Astrocyte (in vitro differentiated cells and primary cell): ENCODE measurements around the gene PHOSPHO2. TPM values are rescaled to one million over a fixed set of nuclear protein-coding genes. Genes with fewer than 3 reads are reported as not detected.
A peak's percentile ranks its signal among the peaks of the same experiment; 100 is the strongest.

Source experiments
- DNase-seq: peaks from one replicate; pipeline ENCODE4 v3.0.0-alpha.2; 2010; ENCODE audit warnings: low read depth
- FAIRE-seq: peaks from 2 replicates; lab custom pipeline; 2011; peaks lifted over from hg19 to GRCh38; lab: Jason Lieb, UNC
- H2AFZ ChIP-seq: 2 replicates; pipeline ENCODE4 v1.6.0; 2012; ENCODE audit warnings: low read depth, low read length, inconsistent platforms
- H3K27ac ChIP-seq: 2 replicates; pipeline ENCODE4 v1.5.1; 2011; ENCODE audit warnings: low read depth, low read length, inconsistent platforms
- H3K27me3 ChIP-seq: 2 replicates; pipeline ENCODE4 v1.6.0; 2011; ENCODE audit warnings: low read length, inconsistent platforms; ENCODE audit not compliant: insufficient read depth
- H3K36me3 ChIP-seq: 2 replicates; pipeline ENCODE4 v1.5.1; 2011; ENCODE audit warnings: low read length, inconsistent platforms; ENCODE audit not compliant: insufficient read depth
- H3K4me1 ChIP-seq: 2 replicates; pipeline ENCODE4 v1.5.1; 2011; ENCODE audit warnings: low read length, inconsistent platforms; ENCODE audit not compliant: insufficient read depth
- H3K4me2 ChIP-seq: 2 replicates; pipeline ENCODE4 v1.6.0; 2012; ENCODE audit warnings: low read length, inconsistent platforms
- H3K4me3 ChIP-seq: 2 replicates; pipeline ENCODE4 v1.5.1; 2011; ENCODE audit warnings: low read depth, mild to moderate bottlenecking, low read length, inconsistent platforms; ENCODE audit not compliant: insufficient read depth
- H3K79me2 ChIP-seq: 2 replicates; pipeline ENCODE4 v1.6.0; 2012; ENCODE audit warnings: mild to moderate bottlenecking, low read length, inconsistent platforms; ENCODE audit not compliant: insufficient read depth
- H3K9ac ChIP-seq: 2 replicates; pipeline ENCODE4 v1.6.0; 2012; ENCODE audit warnings: mild to moderate bottlenecking, low read length, inconsistent platforms
- H3K9me3 ChIP-seq: 2 replicates; pipeline ENCODE4 v1.5.1; 2012; ENCODE audit warnings: low read depth, mild to moderate bottlenecking, low read length, inconsistent platforms; ENCODE audit not compliant: insufficient read depth
- H4K20me1 ChIP-seq: 2 replicates; pipeline ENCODE4 v1.6.0; 2012; ENCODE audit warnings: low read length, inconsistent platforms; ENCODE audit not compliant: insufficient read depth
- H3K27ac Mint-ChIP-seq: one replicate; pipeline ENCODE4 v1.8.0; 2021; ENCODE audit warnings: mild to moderate bottlenecking, mixed read lengths; ENCODE audit not compliant: unreplicated experiment
- H3K27me3 Mint-ChIP-seq: one replicate; pipeline ENCODE4 v1.8.0; 2021; ENCODE audit warnings: low read depth, mixed read lengths; ENCODE audit not compliant: unreplicated experiment
- H3K36me3 Mint-ChIP-seq: one replicate; pipeline ENCODE4 v1.8.0; 2021; ENCODE audit warnings: low read depth, mixed read lengths; ENCODE audit not compliant: unreplicated experiment
- H3K4me1 Mint-ChIP-seq: one replicate; pipeline ENCODE4 v1.8.0; 2021; ENCODE audit warnings: low read depth, mixed read lengths; ENCODE audit not compliant: unreplicated experiment
- H3K4me3 Mint-ChIP-seq: one replicate; pipeline ENCODE4 v1.8.0; 2021; ENCODE audit warnings: mild to moderate bottlenecking, moderate library complexity, mixed read lengths; ENCODE audit not compliant: unreplicated experiment
- H3K9me3 Mint-ChIP-seq: one replicate; pipeline ENCODE4 v1.8.0; 2021; ENCODE audit warnings: mild to moderate bottlenecking, mixed read lengths; ENCODE audit not compliant: unreplicated experiment
- CTCF ChIP-seq: IDR thresholded peaks from 2 replicates; pipeline ENCODE4 v1.5.1; 2011; ENCODE audit warnings: low read depth, mild to moderate bottlenecking, inconsistent platforms, low read length, moderate library complexity; ENCODE audit not compliant: insufficient read depth
- EZH2 ChIP-seq: IDR thresholded peaks from 2 replicates; pipeline ENCODE4 v1.6.1; 2012; ENCODE audit warnings: mild to moderate bottlenecking, low read length, inconsistent platforms; ENCODE audit not compliant: insufficient read depth
- total RNA-seq: library from RNA; stranded (reverse); gene quantifications from 2 replicates; pipeline ENCODE4 v1.2.1, GENCODE V29; 2021

The PHOSPHO2 gene
- total RNA-seq, 1 donor from 2014 or later: 3.0 TPM

GRCh38 chr2:169663247-169663646 is 31.0 kb upstream of the PHOSPHO2 start:
- H3K4me3 Mint-ChIP-seq: no peak overlapping the region
- no peaks in the 10 kb centered on the region for H3K27me3 ChIP-seq
- no peak overlapping the region for H3K9ac ChIP-seq
- TF ChIP-seq CTCF: no peak
- TF ChIP-seq EZH2: no peak
- no peaks in the 10 kb centered on the region for H3K9me3 Mint-ChIP-seq
- FAIRE-seq: no peak
- no peak overlapping the region for H3K27ac ChIP-seq
- no peak overlapping the region for H3K4me2 ChIP-seq
- H2AFZ ChIP-seq: no peak overlapping the region
- peaks cover 7% of the 10 kb centered on the region for H3K4me1 Mint-ChIP-seq
- no peaks in the 10 kb centered on the region for H3K9me3 ChIP-seq
- H3K4me3 ChIP-seq: no peak overlapping the region
- H3K36me3 ChIP-seq: no peaks in the 10 kb centered on the region
- H4K20me1 ChIP-seq: no peaks in the 10 kb centered on the region
- no peaks in the 10 kb centered on the region for H3K4me1 ChIP-seq
- peaks cover 2% of the 10 kb centered on the region for H3K27me3 Mint-ChIP-seq
- H3K27ac Mint-ChIP-seq: no peak overlapping the region
- H3K79me2 ChIP-seq: no peaks in the 10 kb centered on the region
- H3K36me3 Mint-ChIP-seq: no peaks in the 10 kb centered on the region
- DNase-seq: no peak

- DNase-seq: peak; percentile 6
- no peak for FAIRE-seq
These were observed 29.7 kb upstream of the PHOSPHO2 start for GRCh38 chr2:169664600-169664977.

More at GRCh38 chr2:169664600-169664977, 29.7 kb upstream of the PHOSPHO2 start:
- H3K9me3 Mint-ChIP-seq: no peaks in the 10 kb centered on the region
- Histone ChIP-seq H3K36me3 (no peaks in the 10 kb centered on the region), H3K4me3 (no peak overlapping the region), H3K9me3 (no peaks in the 10 kb centered on the region), H3K79me2 (no peaks in the 10 kb centered on the region), H3K4me1 (no peaks in the 10 kb centered on the region), H3K27me3 (no peaks in the 10 kb centered on the region), H2AFZ (no peak overlapping the region), H4K20me1 (no peaks in the 10 kb centered on the region), H3K9ac (no peak overlapping the region), H3K27ac (no peak overlapping the region), H3K4me2 (no peak overlapping the region)
- H3K4me3 Mint-ChIP-seq: no peak overlapping the region
- peak overlapping the region; percentile 1 for H3K27ac Mint-ChIP-seq
- H3K36me3 Mint-ChIP-seq: no peaks in the 10 kb centered on the region
- H3K4me1 Mint-ChIP-seq: peaks cover 7% of the 10 kb centered on the region
- H3K27me3 Mint-ChIP-seq: peaks cover 2% of the 10 kb centered on the region
- TF ChIP-seq CTCF (no peak), EZH2 (no peak)
